ENCODE measurements around the gene KIF12.

Gene KIF12

GRCh38 chr9:114098936-114099668, at the start of gene KIF12:
KIF12 (minus strand) TSS chr9:114099292; CDS start chr9:114099276, 16 bp downstream.
- TF ChIP-seq GATA3 (IDR thresholded peaks at IDR 0.05; ENCODE audit: low read depth, low read length) (no peak), GATA2 (IDR thresholded peaks at IDR 0.05; ENCODE audit: low read depth, low read length) (no peak)

GRCh38 chr9:114146735-114147134, 47.6 kb upstream of the KIF12 start:
- no peak for TF ChIP-seq GATA3 (IDR thresholded peaks at IDR 0.05; ENCODE audit: low read depth, low read length)
- TF ChIP-seq GATA2 (IDR thresholded peaks at IDR 0.05; ENCODE audit: low read depth, low read length): no peak

GRCh38 chr9:114143234-114143633, 44.1 kb upstream of the KIF12 start:
- TF ChIP-seq GATA2 (IDR thresholded peaks at IDR 0.05; ENCODE audit: low read depth, low read length): no peak
- no peak for TF ChIP-seq GATA3 (IDR thresholded peaks at IDR 0.05; ENCODE audit: low read depth, low read length)

DNA sequence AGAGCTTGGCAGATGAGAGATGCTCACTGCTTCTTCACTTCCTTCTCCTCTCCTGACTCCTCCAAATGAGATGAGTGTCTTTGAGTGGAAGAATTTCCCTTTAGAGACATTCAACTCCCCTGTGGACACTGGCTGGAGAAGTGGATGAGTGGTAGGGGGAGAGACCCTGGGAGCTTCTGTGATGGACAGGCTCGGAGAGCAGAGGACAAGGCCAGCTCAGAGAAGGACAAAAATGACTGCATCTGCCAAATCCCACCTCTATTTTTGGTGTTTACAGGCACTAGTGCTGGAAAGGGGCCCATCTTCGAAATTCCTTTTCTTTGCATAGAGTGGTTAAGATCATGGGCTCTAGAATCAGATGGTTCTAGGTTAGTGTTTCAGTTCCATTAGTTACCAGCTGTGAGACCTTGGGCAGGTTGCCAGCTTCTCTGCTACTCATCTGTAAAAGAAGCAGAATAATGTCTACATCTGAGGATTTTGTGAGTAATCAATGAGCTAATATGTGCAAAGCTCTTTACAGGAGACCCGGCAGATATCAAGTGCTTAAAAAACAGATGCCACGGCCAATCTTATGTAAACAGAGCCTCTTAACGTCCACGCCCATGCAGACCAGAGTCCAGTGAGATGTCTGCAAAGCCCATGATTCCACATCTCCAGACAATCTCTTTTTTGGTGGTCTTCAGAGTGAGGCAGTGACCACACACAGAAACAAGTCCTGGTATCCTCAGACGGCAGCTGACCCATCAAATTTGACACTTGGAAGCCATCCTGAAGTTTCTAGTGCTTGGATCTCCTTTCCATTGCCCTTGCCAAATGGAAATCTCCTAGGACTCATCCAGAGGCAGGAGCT, 42.7 kb upstream of the KIF12 start:
- no peak for TF ChIP-seq GATA2 (IDR thresholded peaks at IDR 0.05; ENCODE audit: low read depth, low read length)
- TF ChIP-seq GATA3 (IDR thresholded peaks at IDR 0.05; ENCODE audit: low read depth, low read length): no peak

GRCh38 chr9:114140850-114141249, 41.8 kb upstream of the KIF12 start:
- no peak for TF ChIP-seq GATA2 (IDR thresholded peaks at IDR 0.05; ENCODE audit: low read depth, low read length)
- TF ChIP-seq GATA3 (IDR thresholded peaks at IDR 0.05; ENCODE audit: low read depth, low read length): no peak

- TF ChIP-seq GATA2 (IDR thresholded peaks at IDR 0.05; ENCODE audit: low read depth, low read length): no peak
Measured at GRCh38 chr9:114140401-114140800, 41.3 kb upstream of the KIF12 start.

DNA sequence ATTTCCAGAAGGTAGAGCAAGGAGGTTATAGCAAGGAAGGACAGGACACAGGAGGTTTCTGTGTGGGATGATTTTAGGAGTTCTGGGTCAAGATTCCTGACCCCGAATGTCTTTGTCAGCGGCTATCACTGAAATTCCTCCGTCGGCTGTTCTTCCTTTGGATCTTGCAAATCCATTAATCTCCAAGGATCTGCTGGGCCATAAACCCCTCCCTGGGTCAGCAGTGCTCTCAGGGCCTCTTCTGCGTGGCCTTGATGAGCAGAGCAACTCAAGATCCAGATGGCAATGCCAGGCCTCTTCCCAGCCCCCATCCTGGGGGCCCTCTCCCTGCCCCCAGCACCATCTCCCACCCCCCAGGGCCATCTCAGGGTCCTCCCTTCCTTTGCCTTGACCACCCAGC, 40.0 kb upstream of the KIF12 start:
- TF ChIP-seq GATA3 (IDR thresholded peaks at IDR 0.05; ENCODE audit: low read depth, low read length): no peak
- TF ChIP-seq GATA2 (IDR thresholded peaks at IDR 0.05; ENCODE audit: low read depth, low read length): no peak

- no peak for TF ChIP-seq GATA3 (IDR thresholded peaks at IDR 0.05; ENCODE audit: low read depth, low read length)
- TF ChIP-seq GATA2 (IDR thresholded peaks at IDR 0.05; ENCODE audit: low read depth, low read length): no peak
Measured at GRCh38 chr9:114138552-114138971, 39.5 kb upstream of the KIF12 start.

DNA sequence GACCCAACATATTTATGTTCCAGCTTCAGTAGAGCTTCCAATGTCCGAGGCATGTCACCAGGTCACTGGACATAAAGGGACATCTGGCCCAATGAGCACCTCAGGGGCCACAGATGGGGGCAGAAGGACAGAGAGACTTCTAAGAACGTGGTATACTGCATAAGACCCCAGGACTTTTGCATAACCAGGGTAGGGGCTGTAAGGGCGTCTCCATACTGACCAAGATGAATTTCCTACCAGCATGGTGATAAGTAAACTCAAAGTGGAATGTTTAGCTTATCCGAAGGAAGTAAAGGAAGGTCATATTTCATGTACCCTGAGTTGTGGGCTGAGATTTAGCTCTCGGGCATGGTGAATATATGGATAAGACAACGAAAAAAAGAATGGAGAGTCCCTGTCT, 38.7 kb upstream of the KIF12 start:
- TF ChIP-seq GATA3 (IDR thresholded peaks at IDR 0.05; ENCODE audit: low read depth, low read length) (no peak), GATA2 (IDR thresholded peaks at IDR 0.05; ENCODE audit: low read depth, low read length) (no peak)

DNA sequence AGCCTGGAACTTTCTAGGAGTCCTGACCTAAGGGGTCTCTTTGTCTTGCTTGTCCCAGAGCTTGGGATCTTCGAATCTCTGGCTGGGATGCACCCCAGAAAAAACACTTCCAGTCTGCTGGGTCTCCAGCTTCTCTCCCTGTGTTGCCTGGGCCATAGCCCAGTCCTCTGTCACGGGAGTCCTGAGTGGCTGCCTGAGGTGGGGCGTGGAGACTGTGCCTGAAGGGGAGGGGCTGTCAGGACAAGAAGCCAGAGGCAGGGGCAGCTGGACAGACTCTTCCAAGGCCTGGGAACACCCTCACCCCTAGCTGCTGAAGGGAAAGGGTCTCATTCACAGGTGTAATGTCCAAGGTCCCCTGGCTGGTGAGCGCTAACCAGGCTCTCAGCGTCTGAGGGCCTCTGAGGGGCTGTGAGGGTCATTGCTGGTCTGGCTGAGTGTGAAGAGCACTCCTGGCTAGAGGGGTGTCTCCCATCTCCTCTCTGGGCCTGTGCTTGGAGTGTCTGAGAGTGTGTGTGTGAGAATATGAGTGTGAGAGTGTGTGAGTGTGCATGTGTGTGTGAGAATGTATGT, 35.8 kb upstream of the KIF12 start:
- TF ChIP-seq GATA3 (IDR thresholded peaks at IDR 0.05; ENCODE audit: low read depth, low read length) (no peak), GATA2 (IDR thresholded peaks at IDR 0.05; ENCODE audit: low read depth, low read length) (no peak)

- TF ChIP-seq GATA3 (IDR thresholded peaks at IDR 0.05; ENCODE audit: low read depth, low read length) (no peak), GATA2 (IDR thresholded peaks at IDR 0.05; ENCODE audit: low read depth, low read length) (no peak)
Measured at GRCh38 chr9:114132550-114132918, 33.4 kb upstream of the KIF12 start.

DNA sequence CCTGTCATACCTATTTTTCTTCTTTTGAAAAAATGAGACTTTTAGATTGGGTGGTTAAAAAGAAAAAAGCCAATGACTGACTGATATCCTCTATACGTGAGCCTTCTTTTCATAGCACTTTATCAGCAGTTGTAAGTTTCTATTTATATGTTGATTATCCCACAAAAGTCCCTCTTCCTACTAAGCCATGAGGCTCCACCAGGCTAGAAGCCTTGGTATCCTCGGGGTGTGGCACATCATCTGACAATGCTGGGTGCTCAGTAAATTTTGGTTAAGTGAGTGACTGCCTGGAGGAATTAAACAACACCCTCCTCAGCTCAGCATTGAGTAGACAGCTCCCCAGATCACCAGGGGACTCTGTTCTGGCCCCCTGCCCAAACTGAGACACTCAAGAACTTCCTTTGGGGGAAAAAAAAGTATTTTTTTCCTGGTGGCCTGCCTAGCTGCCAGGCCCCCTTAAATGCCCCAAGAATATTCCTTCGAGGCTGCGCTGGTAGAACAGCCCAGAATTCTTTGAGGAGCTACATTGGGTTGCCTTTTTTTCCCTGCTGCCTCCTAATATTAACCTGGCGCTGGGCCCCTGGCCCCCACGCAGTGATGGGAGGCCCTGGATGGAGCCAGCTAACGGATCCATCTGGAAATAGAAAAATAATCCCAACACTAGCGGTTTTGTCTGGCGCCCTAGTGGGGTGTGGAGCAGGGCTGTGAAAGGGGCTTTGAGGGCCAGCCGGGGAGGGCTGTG, 32.9 kb upstream of the KIF12 start:
- no peak for TF ChIP-seq GATA2 (IDR thresholded peaks at IDR 0.05; ENCODE audit: low read depth, low read length)

GRCh38 chr9:114130624-114131277, 31.7 kb upstream of the KIF12 start:
- TF ChIP-seq GATA2 (IDR thresholded peaks at IDR 0.05; ENCODE audit: low read depth, low read length) (no peak), GATA3 (IDR thresholded peaks at IDR 0.05; ENCODE audit: low read depth, low read length) (no peak)

GRCh38 chr9:114130141-114130540, 31.0 kb upstream of the KIF12 start:
- TF ChIP-seq GATA3 (IDR thresholded peaks at IDR 0.05; ENCODE audit: low read depth, low read length): no peak
- no peak for TF ChIP-seq GATA2 (IDR thresholded peaks at IDR 0.05; ENCODE audit: low read depth, low read length)

All from SH-SY5Y (cell line).